Muscle of back (tissue), 11 donors: Measurements from ENCODE around the gene STARD10. TPM values are rescaled to one million over a fixed set of nuclear protein-coding genes. Genes with fewer than 3 reads are reported as not detected.

ENCODE experiments used
- DNase-seq, 3 donors: peaks; one replicate each; pipeline versions ENCODE4 v3.0.0 to v3.0.0-alpha.2; 2013
- polyA plus RNA-seq, 10 donors: library from polyadenylated mRNA; unstranded; fragments of 120-200 nt; gene quantifications; one replicate each; pipeline ENCODE4 v1.2.1, GENCODE V29; 2013; ENCODE audit not compliant: insufficient read length in 10 of 10

The STARD10 gene
- polyA plus RNA-seq, 10 donors, result 36.9 to 68.3 (median 46.8) TPM

GRCh38 chr11:72710278-72710677, 83.6 kb downstream of the STARD10 start:
- no peak for DNase-seq

DNA sequence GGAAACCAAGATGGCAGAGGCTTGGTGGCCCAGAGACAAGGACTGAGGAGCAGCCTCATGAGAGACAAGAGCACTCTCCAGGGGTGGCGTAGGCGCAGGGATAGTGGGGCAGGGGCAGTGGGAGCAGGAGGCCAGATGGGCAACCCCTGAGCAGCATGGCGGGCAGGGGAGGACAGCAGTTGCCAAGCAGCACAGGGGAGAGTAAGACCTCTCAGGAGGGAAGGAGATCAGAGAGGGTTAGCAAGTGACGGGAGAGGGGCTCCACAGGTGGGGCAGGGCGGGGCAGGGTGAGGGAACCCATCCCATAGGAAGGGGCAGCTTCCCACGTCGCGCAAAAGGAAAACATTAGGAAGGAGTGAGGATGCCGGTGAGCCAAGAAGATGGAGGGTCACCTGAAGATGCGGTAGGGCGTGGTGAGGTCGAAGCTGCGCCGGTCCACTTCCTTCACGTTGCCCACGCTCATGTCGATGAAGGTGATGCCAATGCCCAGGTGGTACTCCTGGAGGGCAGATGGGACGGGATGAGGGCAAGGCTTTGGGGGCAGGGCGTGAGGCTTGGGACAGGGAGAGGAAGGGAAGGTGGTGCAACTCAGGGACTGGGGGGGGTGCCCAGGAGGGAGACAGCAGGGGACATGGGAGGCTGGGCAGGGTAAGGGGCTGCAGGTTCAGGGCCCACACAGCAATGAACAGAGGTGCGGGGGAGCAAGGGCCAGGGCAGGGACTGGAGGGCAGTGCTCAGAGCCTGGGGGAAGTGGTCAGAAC, 84.2 kb downstream of the STARD10 start:
- DNase-seq, result no peak

DNA sequence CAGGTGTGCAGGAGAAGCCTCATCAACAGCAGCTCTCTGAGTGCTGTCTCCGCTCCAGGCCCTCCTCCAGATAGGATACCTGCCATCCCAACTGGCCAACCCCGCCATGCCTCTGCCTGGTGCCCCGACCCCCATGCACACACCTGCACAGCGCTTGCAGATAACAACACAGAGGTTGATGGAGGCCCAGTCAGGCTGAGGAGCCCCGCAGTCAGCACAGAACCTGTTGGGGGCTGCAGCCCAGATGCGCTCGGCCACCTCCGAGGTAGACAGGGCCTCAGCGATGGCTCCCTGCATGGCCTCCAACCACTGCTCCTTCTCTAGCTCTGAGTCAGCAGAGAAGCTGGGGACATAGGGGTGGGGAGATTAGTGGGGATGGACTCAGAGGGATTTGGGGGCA, 86.8 kb downstream of the STARD10 start:
- DNase-seq, result no peak

DNA sequence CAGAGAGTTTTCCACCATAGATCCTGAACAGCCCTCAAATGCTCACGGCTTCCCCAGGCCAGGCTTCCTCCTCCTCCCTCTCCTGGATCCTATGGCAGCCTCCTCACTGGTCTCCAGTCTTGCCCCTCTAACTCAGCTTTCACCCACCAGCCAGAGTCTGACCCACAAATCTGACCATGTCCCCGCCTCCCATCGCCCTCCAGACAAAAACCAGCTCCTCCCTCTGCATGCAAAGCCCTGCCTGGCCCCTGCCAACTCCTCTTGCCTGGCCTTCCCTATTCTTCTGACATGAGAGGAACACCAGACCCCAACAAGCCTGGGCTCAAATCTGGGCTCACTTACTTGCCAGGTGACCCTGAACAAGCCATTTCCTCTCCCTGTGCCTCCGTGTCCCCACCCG, 87.3 kb downstream of the STARD10 start:
- DNase-seq, result no peak

DNA sequence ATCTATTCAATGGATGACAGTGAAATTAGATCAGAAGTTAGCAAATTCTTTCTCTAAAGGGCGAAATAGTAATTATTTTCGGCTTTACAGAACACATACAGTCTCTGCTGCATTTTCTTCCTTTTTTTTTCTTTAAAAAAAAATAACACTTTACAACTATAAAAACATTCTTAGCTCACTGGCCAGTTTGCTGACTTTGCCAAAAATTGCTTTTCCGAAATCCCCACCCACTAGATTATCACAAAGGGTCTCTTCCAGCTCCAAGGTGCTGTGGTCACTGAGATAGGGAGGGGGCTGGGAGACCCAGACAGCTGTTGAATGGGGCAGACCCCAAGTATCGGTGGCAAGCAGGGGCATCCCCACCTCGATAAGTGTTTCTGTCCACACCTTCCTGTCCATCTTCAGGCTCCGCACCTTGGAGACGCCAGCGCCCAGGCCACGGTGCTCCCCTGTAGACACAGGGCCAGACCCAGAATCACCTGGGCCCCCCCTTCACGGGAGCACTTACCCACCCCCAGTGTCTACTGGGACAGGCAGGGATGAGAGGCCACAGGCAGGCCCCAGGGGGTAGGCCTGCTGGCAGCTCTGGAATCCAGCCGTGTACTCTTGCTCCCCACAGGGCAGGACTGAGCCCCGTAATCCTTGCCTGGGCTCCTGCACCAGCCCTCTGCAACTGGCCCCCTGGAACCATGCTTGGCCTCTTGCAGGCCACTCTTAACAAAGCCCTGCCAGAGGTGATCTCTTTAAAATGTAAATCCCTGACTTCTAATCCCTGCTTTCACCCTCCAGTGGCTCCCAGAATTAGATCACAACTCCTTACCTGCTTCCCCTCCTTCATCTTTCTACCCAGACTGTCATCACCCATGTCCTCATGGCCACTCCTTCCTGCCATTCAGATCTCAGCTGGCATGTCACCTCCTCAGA, 88.1 kb downstream of the STARD10 start:
- no peak for DNase-seq

DNA sequence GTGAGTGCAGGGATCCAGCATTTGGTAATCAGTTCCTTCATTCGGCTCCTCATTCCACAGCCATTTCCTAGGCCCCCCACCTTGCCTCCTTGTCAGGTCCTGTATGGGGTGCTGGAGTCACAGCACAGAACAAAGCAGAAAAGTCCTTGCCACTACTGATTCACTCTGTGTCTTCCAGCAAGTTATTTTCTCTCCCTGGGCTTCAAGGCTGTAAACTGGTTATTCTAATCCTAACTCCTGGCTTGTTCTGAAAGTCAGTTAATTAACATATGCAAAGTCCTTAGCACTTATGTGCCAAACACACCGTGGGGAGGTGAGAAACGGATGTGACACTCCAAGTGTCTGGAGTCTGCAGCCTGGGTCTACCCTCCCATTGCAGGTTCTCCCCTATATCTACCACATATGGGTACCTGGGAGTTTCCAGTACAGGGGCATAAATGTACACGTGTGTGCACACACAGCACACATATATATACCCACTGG, 89.0 kb downstream of the STARD10 start:
- peak in 1 of 3 donors; percentile 23 for DNase-seq

Other genes with a start within 250 kb of the STARD10 start
- 10 to 100 TPM; 10.3 to 25.0 (median 17.9) TPM for gene PDE2A, start 119.6 kb downstream of the STARD10 start, polyA plus RNA-seq
- 10 to 100 TPM; 48.1 to 73.3 (median 57.5) TPM for gene ARAP1, start 41.6 kb downstream of the STARD10 start, polyA plus RNA-seq
- 10 to 100 TPM in 8 of 10 donors, 1 to 10 TPM in 2; 8.8 to 26.0 (median 14.1) TPM for gene ATG16L2, start 20.4 kb upstream of the STARD10 start, polyA plus RNA-seq